DND-41 (cell line): Measurements from ENCODE around the gene COA8.

Experiments used
- ATAC-seq: fragments of 200-7000 bp; cut with Tn5 transposase; 3 replicates; pipeline ENCODE4 v1.9.1; 2021; ENCODE audit warnings: low read depth; ENCODE audit not compliant: insufficient read depth
- DNase-seq: peaks from one replicate; pipeline ENCODE4 v3.0.0-alpha.2; 2020
- H2AFZ ChIP-seq: 2 replicates; pipeline ENCODE4 v1.6.0; 2012; ENCODE audit warnings: low read depth, low read length
- H3K27ac ChIP-seq: 2 replicates; pipeline ENCODE4 v1.5.1; 2012; ENCODE audit warnings: low read length, inconsistent platforms
- H3K27me3 ChIP-seq: fragments of 200-600 bp; sonication (generic); 2 replicates; pipeline ENCODE4 v1.6.0; 2012; ENCODE audit warnings: low read length, mild to moderate bottlenecking, inconsistent platforms; ENCODE audit not compliant: insufficient read depth, poor library complexity
- H3K36me3 ChIP-seq: 2 replicates; pipeline ENCODE4 v1.5.1; 2012; ENCODE audit warnings: low read length, inconsistent platforms; ENCODE audit not compliant: insufficient read depth
- H3K4me1 ChIP-seq: 2 replicates; pipeline ENCODE4 v1.5.1; 2012; ENCODE audit warnings: mild to moderate bottlenecking, low read length; ENCODE audit not compliant: insufficient read depth
- H3K4me2 ChIP-seq: 2 replicates; pipeline ENCODE4 v1.6.0; 2012; ENCODE audit warnings: mild to moderate bottlenecking, moderate library complexity, low read length, inconsistent platforms; ENCODE audit not compliant: insufficient read depth
- H3K4me3 ChIP-seq, 2 experiments: fragments of 200-600 bp in 1 of 2; shearing (Covaris generic) in 1 of 2; 2 replicates each; pipeline ENCODE4 v1.5.1; 2012 to 2016; ENCODE audit warnings: inconsistent platforms in 2 of 2, low read length in 2 of 2, mild to moderate bottlenecking in 2 of 2, low read depth in 1 of 2, moderate library complexity in 1 of 2
- H3K79me2 ChIP-seq: 2 replicates; pipeline ENCODE4 v1.6.0; 2012; ENCODE audit warnings: low read length, inconsistent platforms; ENCODE audit not compliant: insufficient read depth
- H3K9ac ChIP-seq: 2 replicates; pipeline ENCODE4 v1.6.0; 2012; ENCODE audit warnings: low read depth, mild to moderate bottlenecking, inconsistent platforms, low read length, moderate library complexity
- H3K9me3 ChIP-seq: 2 replicates; pipeline ENCODE4 v1.5.1; 2012; ENCODE audit warnings: low read length, moderate library complexity, mild to moderate bottlenecking, inconsistent platforms; ENCODE audit not compliant: insufficient read depth, severe bottlenecking
- H4K20me1 ChIP-seq: 2 replicates; pipeline ENCODE4 v1.6.0; 2012; ENCODE audit warnings: low read length; ENCODE audit not compliant: insufficient read depth
- CTCF ChIP-seq: IDR thresholded peaks from 2 replicates; pipeline ENCODE4 v1.5.1; 2012; ENCODE audit warnings: borderline replicate concordance, low read length, moderate library complexity, mild to moderate bottlenecking; ENCODE audit not compliant: poor library complexity, severe bottlenecking; ENCODE audit errors: extremely low read depth
- EZH2 ChIP-seq: IDR thresholded peaks from 3 replicates; pipeline ENCODE4 v1.6.1; 2012; ENCODE audit warnings: borderline replicate concordance, low read depth, mild to moderate bottlenecking, moderate library complexity, low read length, inconsistent platforms; ENCODE audit not compliant: severe bottlenecking

The COA8 gene

GRCh38 chr14:103630364-103631108 lies 67.8 kb downstream of the COA8 start:
- Histone ChIP-seq H3K36me3 (peaks cover 33% of the 10 kb centered on the region), H2AFZ (no peak overlapping the region), H3K79me2 (peaks cover 64% of the 10 kb centered on the region), H3K27ac (0 out of 2 replicates have a peak overlapping the region, but pooled peaks have one; percentile 42), H4K20me1 (peaks cover 45% of the 10 kb centered on the region), H3K4me3 (peak overlapping the region; percentile 62 to 93; a peak in 3 of 4 replicates), H3K9me3 (no peaks in the 10 kb centered on the region), H3K27me3 (no peaks in the 10 kb centered on the region), H3K4me1 (peaks cover 34% of the 10 kb centered on the region), H3K4me2 (peak overlapping the region; percentile 84), H3K9ac (peak overlapping the region; percentile 81)
- ATAC-seq: no peak
- no peak for DNase-seq
- TF ChIP-seq CTCF (no peak), EZH2 (no peak)

GRCh38 chr14:103633391-103633790 lies 70.6 kb downstream of the COA8 start:
- Histone ChIP-seq H3K4me3 (no peak overlapping the region), H3K4me2 (no peak overlapping the region), H4K20me1 (peaks cover 62% of the 10 kb centered on the region), H3K4me1 (peaks cover 18% of the 10 kb centered on the region), H3K27me3 (no peaks in the 10 kb centered on the region), H3K27ac (no peak overlapping the region), H3K79me2 (peaks cover 93% of the 10 kb centered on the region), H2AFZ (no peak overlapping the region), H3K36me3 (peaks cover 41% of the 10 kb centered on the region), H3K9ac (no peak overlapping the region), H3K9me3 (no peaks in the 10 kb centered on the region)
- DNase-seq (no peak), ATAC-seq (no peak)
- TF ChIP-seq CTCF: no peak
- no peak for TF ChIP-seq EZH2

- TF ChIP-seq EZH2: no peak
- no peak for TF ChIP-seq CTCF
- no peak overlapping the region for H3K27ac ChIP-seq
- H3K9ac ChIP-seq: no peak overlapping the region
- no peak for ATAC-seq
- H3K4me1 ChIP-seq: peaks cover 16% of the 10 kb centered on the region
- H3K4me3 ChIP-seq: no peak overlapping the region
- no peak overlapping the region for H2AFZ ChIP-seq
- no peaks in the 10 kb centered on the region for H3K27me3 ChIP-seq
- no peak for DNase-seq
- peak overlapping the region; percentile 19; the same call in 1 of the 2 replicates for H3K4me2 ChIP-seq
- H3K79me2 ChIP-seq: peaks cover 99% of the 10 kb centered on the region
- H4K20me1 ChIP-seq: peaks cover 69% of the 10 kb centered on the region
- no peaks in the 10 kb centered on the region for H3K9me3 ChIP-seq
- H3K36me3 ChIP-seq: peaks cover 44% of the 10 kb centered on the region
Measured at GRCh38 chr14:103634156-103634555, 71.4 kb downstream of the COA8 start.
